ENCODE data around the gene ZFP1. TPM values are rescaled to one million over a fixed set of nuclear protein-coding genes. Genes with fewer than 3 reads are reported as not detected.

The ZFP1 gene
- total and polyA plus RNA-seq, 7 donors = 3.4 to 10.4 (median 6.2) TPM

DNA sequence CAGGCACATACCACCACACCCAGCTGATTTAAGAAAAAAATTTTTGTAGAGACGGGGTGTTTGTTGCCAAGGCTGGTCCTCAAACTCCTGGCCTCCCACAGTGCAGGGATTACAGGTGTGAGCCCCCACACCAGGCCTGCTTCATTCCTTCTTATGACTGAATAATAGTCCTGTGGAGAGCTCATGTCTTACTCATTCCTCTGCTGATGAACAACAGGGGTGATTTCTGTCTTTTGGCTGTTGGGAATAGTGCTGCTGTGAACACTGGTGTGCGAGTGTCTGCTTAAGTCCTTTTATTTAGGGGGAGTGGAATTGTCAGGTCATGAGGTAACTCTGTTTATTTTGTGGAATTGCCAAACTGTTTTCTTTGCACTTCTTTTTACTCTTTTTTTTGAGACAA lies 67.8 kb downstream of the ZFP1 start:
- intact Hi-C loops (cut with DNase I) = no loop called here
- ATAC-seq = no peak

DNA sequence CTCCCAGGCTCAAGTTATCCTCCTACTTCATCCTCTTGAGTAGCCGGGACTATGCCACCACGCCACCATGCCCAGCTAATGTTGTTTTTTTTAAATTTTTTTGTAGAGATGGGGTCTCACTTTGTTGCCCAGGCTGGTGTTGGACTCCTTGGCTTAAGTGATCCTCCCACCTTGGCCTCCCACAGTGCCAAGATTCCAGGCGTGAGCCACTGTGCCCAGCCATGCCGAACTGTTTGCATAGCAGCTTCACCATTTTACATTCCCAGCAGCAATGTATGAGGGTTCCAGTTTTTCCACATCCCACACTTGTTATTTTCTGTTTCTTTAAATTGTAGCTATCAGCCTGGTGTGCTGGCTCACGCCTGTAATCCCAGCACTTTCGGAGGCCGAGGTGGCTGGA lies 68.3 kb downstream of the ZFP1 start:
- intact Hi-C loops (cut with DNase I) = no loop called here
- 71 to 75% (median 72%) methylated on average over 7 of the region's 7 CpGs for WGBS, 3 donors
- no peaks in the 10 kb centered on the region for H3K4me1 ChIP-seq
- H3K36me3 ChIP-seq (ENCODE audit: insufficient read depth in 1 of 2, low read depth in 1 of 2) = no peaks in the 10 kb centered on the region
- ATAC-seq (no peak), DNase-seq (no peak)
- peaks cover 0 to 2% (median 0%) of the 10 kb centered on the region in 3 donors for H3K27me3 ChIP-seq (ENCODE audit: insufficient read depth in 3 of 3, low read length in 2 of 3)
- TF ChIP-seq, protein P1, sequence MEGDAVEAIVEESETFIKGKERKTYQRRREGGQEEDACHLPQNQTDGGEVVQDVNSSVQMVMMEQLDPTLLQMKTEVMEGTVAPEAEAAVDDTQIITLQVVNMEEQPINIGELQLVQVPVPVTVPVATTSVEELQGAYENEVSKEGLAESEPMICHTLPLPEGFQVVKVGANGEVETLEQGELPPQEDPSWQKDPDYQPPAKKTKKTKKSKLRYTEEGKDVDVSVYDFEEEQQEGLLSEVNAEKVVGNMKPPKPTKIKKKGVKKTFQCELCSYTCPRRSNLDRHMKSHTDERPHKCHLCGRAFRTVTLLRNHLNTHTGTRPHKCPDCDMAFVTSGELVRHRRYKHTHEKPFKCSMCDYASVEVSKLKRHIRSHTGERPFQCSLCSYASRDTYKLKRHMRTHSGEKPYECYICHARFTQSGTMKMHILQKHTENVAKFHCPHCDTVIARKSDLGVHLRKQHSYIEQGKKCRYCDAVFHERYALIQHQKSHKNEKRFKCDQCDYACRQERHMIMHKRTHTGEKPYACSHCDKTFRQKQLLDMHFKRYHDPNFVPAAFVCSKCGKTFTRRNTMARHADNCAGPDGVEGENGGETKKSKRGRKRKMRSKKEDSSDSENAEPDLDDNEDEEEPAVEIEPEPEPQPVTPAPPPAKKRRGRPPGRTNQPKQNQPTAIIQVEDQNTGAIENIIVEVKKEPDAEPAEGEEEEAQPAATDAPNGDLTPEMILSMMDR (IDR thresholded peaks at IDR 0.05) = no peak
- no peak overlapping the region for H3K27ac ChIP-seq
- no peaks in the 10 kb centered on the region for H3K9me3 ChIP-seq
- H3K4me3 ChIP-seq = no peak overlapping the region

More for the DNA sequence above, 67.8 kb downstream of the ZFP1 start:
- WGBS, 3 donors = 83 to 90% (median 90%) methylated on average over 2 of the region's 2 CpGs
- H3K27ac ChIP-seq = no peak overlapping the region
- no peaks in the 10 kb centered on the region for H3K4me1 ChIP-seq
- H3K36me3 ChIP-seq (ENCODE audit: insufficient read depth in 1 of 2, low read depth in 1 of 2) = no peaks in the 10 kb centered on the region
- DNase-seq = no peak
- H3K4me3 ChIP-seq = no peak overlapping the region
- TF ChIP-seq, protein P1 (IDR thresholded peaks at IDR 0.05) = no peak
- no peaks in the 10 kb centered on the region for H3K9me3 ChIP-seq
- H3K27me3 ChIP-seq (ENCODE audit: insufficient read depth in 3 of 3, low read length in 2 of 3) = peaks cover 0 to 2% (median 0%) of the 10 kb centered on the region in 3 donors

DNA sequence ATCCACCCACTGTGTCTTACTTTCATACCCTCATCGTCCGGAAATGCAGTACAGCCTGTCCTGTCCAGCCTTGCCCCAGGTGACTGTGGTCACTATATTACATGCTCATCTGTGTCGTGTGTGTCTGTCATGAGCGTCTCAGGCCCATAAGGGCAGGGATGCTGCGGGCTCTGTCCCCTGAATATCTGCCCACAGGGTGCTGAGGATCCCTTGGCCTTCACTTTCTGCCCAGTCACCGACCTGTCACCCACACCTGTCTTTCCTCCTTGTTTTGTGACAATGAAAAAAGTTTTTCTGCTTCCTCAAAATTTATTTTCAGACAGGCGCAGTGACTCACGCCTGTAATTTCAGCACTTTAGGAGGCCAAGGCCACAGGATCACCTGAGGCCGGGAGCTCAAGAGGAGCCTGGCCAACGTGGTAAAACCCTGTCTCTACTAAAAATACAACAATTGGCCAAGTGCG lies 69.1 kb downstream of the ZFP1 start:
- intact Hi-C loops (cut with DNase I) = no loop called here
- DNase-seq (no peak), ATAC-seq (peak in 3 of 4 donors; percentile 29 to 66 (median 57))
- H3K9me3 ChIP-seq = no peaks in the 10 kb centered on the region
- peaks cover 0 to 2% (median 0%) of the 10 kb centered on the region in 3 donors for H3K27me3 ChIP-seq (ENCODE audit: insufficient read depth in 3 of 3, low read length in 2 of 3)
- WGBS, 3 donors = 89 to 95% (median 90%) methylated on average over 11 of the region's 11 CpGs
- TF ChIP-seq, protein P1 (IDR thresholded peaks at IDR 0.05) = no peak
- H3K36me3 ChIP-seq (ENCODE audit: insufficient read depth in 1 of 2, low read depth in 1 of 2) = no peaks in the 10 kb centered on the region
- no peak overlapping the region for H3K27ac ChIP-seq
- H3K4me1 ChIP-seq = no peaks in the 10 kb centered on the region
- no peak overlapping the region for H3K4me3 ChIP-seq

DNA sequence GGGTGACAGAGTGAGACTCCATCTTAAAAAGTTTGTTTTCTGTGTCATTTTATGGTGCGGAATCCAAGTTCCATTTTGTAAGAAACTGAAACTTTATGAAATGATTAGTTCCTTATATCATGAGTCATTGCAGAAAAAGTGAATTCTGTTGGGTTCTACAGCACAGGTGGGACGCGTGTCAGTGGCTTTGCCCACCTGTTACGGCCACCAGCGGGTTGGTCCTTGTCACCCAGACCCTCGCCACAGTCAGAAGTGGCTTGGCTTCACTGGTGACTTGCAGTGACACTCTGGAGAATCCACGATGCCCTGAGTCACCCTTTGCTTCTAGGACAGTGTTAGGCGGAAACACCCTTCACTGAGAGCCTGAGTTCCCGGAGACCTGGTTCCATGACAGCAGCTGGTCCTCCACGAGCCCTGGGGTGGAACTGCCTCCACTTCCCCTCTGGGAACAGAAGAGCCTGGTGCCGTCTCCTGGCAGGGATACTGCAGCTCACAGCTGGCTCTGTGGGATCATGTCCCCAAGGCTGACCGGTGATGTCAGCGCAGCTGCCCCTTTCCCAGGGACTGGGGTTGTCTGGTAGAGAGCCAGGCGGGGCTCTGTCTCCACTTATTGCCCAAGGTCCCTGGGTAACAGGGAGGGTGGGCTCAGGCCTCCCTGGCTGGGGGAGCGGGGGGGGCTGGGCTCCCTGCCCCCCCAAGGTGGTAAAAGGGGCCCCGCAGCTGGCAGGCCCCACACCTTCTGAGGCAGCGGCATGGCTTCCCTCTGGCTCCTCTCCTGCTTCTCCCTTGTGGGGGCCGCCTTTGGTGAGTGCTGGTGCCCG lies 70.1 kb downstream of the ZFP1 start, which contains the start of gene CTRB1:
TSS of gene CTRB1 (plus strand) at position 733 of the 821 bp plus-strand sequence. CDS start at position 753, 20 bp downstream.
- DNase-seq (no peak), ATAC-seq (peak in 3 of 4 donors; percentile 13 to 31 (median 26))
- Histone ChIP-seq H3K4me1 (no peaks in the 10 kb centered on the region), H3K27me3 (ENCODE audit: insufficient read depth in 3 of 3, low read length in 2 of 3) (peaks cover 0 to 2% (median 0%) of the 10 kb centered on the region in 3 donors), H3K4me3 (no peak within 1 kb of the TSS), H3K9me3 (no peaks in the 10 kb centered on the region), H3K27ac (no peak within 1 kb of the TSS), H3K36me3 (ENCODE audit: insufficient read depth in 1 of 2, low read depth in 1 of 2) (no peaks in the 10 kb centered on the region)
- intact Hi-C loops (cut with DNase I) = loop anchor here in 1 of 2 donors (2.0 kb wide), 1 partner anchor 16 kb away; no protein-coding TSS in a partner anchor
- TF ChIP-seq, protein P1 (IDR thresholded peaks at IDR 0.05) = no peak
- 64 to 71% (median 69%) methylated on average over 17 to 19 of the region's 19 CpGs for WGBS, 3 donors

Data from psoas muscle (tissue), 8 donors.